MM.1S (cell line): ENCODE results near the gene SPOCD1.

ENCODE experiments used
- CTCF ChIP-seq: fragments of 300-600 bp; sonication (generic); IDR thresholded peaks from 2 replicates; pipeline ENCODE4 v1.5.1; 2016; ENCODE audit warnings: antibody characterized with exemption, low read length, mixed read lengths
- EZH2 ChIP-seq: fragments of 300-600 bp; sonication (generic); optimal IDR thresholded peaks from 2 replicates; pipeline ENCODE3; 2017; ENCODE audit warnings: low read depth, mild to moderate bottlenecking, antibody characterized with exemption, low read length, mixed read lengths
- EZH2phosphoT487 ChIP-seq: fragments of 300-600 bp; sonication (generic); IDR thresholded peaks from 2 replicates; pipeline ENCODE4 v1.6.1; 2018; ENCODE audit warnings: antibody characterized with exemption, low read length

GRCh38 chr1:31828926-31829690 is 13.3 kb upstream of the SPOCD1 start:
- TF ChIP-seq EZH2: no peak
- TF ChIP-seq CTCF: no peak
- TF ChIP-seq EZH2phosphoT487: no peak
